DND-41 (cell line): ENCODE measurements around the gene E2F4.

Experiments
- EZH2 ChIP-seq: IDR thresholded peaks from 3 replicates; pipeline ENCODE4 v1.6.1; 2012; ENCODE audit warnings: borderline replicate concordance, low read depth, mild to moderate bottlenecking, moderate library complexity, low read length, inconsistent platforms; ENCODE audit not compliant: severe bottlenecking
- TF ChIP-seq, protein P1 (sequence below): IDR thresholded peaks from 2 replicates; pipeline ENCODE4 v1.5.1; 2012; ENCODE audit warnings: borderline replicate concordance, low read length, moderate library complexity, mild to moderate bottlenecking; ENCODE audit not compliant: poor library complexity, severe bottlenecking; ENCODE audit errors: extremely low read depth

DNA sequence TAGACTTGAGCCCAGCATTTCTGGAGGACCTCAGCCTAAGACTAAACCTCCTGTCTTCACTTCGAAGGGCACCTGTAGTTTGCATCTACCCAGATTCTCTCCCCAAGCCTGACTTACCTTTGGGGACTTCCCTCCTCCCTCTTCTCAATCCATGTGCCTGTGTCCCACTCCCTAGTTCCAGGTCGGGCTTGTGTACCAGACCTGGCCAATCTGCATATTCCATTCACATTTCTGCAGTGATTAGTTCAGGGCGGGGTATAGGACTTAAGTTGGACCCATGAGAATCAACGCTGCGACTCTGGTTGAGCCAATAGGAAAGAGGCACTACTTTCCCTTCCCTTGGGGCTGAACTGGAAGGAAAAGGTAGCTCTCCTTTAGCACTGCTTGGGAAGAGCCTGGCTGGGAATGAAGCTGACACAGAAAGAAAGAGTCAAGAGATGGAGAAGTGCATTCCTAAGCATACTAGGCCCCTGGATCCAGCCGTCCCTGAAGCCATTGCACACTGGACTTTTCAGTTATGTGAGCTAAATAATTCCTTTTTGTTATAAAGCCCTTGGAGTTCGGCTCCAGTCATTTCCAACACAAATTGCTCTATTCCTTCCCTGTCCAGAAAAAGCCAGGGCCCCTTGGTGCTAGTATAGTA, 34.7 kb upstream of the E2F4 start:
- TF ChIP-seq EZH2, result no peak
- TF ChIP-seq, protein P1, sequence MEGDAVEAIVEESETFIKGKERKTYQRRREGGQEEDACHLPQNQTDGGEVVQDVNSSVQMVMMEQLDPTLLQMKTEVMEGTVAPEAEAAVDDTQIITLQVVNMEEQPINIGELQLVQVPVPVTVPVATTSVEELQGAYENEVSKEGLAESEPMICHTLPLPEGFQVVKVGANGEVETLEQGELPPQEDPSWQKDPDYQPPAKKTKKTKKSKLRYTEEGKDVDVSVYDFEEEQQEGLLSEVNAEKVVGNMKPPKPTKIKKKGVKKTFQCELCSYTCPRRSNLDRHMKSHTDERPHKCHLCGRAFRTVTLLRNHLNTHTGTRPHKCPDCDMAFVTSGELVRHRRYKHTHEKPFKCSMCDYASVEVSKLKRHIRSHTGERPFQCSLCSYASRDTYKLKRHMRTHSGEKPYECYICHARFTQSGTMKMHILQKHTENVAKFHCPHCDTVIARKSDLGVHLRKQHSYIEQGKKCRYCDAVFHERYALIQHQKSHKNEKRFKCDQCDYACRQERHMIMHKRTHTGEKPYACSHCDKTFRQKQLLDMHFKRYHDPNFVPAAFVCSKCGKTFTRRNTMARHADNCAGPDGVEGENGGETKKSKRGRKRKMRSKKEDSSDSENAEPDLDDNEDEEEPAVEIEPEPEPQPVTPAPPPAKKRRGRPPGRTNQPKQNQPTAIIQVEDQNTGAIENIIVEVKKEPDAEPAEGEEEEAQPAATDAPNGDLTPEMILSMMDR, result no peak
